Left ventricle myocardium superior (tissue), 1 donor: ENCODE results near the gene JUN. TPM values are rescaled to one million over a fixed set of nuclear protein-coding genes. Genes with fewer than 3 reads are reported as not detected.

Source experiments
- ATAC-seq: fragments of 200-7000 bp; cut with Tn5 transposase; one replicate; pipeline ENCODE4 v1.9.1; 2020; ENCODE audit warnings: mild to moderate bottlenecking, moderate library complexity
- DNase-seq: peaks from one replicate; pipeline ENCODE4 v3.0.0-alpha.2; 2020
- intact Hi-C: fragments of 100-400 bp; cut with micrococcal nuclease; formaldehyde crosslinking; loops from one replicate; pipeline ENCODE4 v1.11.0; 2022
- long read RNA-seq: library from polyadenylated mRNA; unstranded; transcript quantifications from one replicate; pipeline ENCODE4 v2.0.0, GENCODE V29; 2021
- total RNA-seq: library from RNA; stranded (reverse); fragmentation: NEBNext Ultra II Directional; extraction: Animal tissue kit (Norgen Biotek cat#: 25700); gene quantifications from one replicate; pipeline ENCODE4 v1.2.1, GENCODE V29; 2021
- donor health status: DM: no; HTN: yes; CAD: no; lungs with severe emphysema.

The JUN gene
- total RNA-seq: 54.6 TPM
- long read RNA-seq, transcript JUN-201 (1 exons, 3,540 nt): major isoform, 80 of 80 reads
- long read RNA-seq, partial matches to known transcripts: 0 of 80 reads
- long read RNA-seq, other reads (novel, unspliced or antisense): 0 of 80 reads

GRCh38 chr1:58783993-58784757, at the start of gene JUN:
Gene JUN (minus strand): TSS chr1:58784047. CDS start chr1:58783070, 977 bp downstream.
- intact Hi-C loops: loop anchor here (10.0 kb wide), 2 partner anchors 281 to 361 kb away; no protein-coding TSS in a partner anchor
- ATAC-seq (peak; percentile 83), DNase-seq (peak; percentile 99)

GRCh38 chr1:58833166-58833565, 49.3 kb upstream of the JUN start:
- ATAC-seq (no peak), DNase-seq (no peak)
- intact Hi-C loops: no loop called here

GRCh38 chr1:58830291-58830690, 46.4 kb upstream of the JUN start:
- DNase-seq (no peak), ATAC-seq (no peak)
- intact Hi-C loops: no loop called here

GRCh38 chr1:58829866-58830265, 46.0 kb upstream of the JUN start:
- DNase-seq: no peak
- no peak for ATAC-seq
- intact Hi-C loops: no loop called here

GRCh38 chr1:58827298-58827697, 43.5 kb upstream of the JUN start:
- no peak for ATAC-seq
- intact Hi-C loops: no loop called here
- DNase-seq: no peak

DNA sequence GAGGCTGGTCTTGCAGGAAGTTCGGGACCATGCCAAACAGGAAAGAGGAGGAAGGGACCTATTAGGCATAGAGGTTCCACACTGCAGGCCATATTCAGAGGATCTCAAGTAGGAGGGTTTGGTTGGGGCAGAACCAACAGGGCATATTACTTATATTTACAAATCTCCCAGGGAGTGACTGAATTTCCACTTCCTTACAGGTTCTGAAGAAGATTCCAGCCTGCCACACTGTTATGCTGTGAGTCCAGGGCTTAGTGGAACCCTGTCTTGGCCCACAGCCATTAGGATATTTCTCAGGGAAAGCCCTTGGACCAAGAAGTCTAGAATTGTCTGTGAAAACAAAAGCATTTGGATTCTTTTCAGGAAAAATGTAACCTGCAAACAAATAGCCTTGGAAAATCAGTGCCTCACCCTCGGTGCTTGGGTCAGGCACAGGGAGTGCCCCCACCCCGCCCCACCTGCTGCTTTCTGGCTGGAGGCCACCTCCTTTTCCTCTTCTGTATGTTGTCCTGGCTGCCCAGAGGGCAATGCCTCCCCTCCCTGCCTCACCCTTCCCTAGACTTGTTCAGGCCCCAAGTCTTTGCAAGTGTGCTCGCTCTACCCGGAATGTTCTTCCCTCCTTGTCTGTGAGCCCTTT, 41.0 kb upstream of the JUN start:
- ATAC-seq (peak; percentile 82), DNase-seq (no peak)

DNA sequence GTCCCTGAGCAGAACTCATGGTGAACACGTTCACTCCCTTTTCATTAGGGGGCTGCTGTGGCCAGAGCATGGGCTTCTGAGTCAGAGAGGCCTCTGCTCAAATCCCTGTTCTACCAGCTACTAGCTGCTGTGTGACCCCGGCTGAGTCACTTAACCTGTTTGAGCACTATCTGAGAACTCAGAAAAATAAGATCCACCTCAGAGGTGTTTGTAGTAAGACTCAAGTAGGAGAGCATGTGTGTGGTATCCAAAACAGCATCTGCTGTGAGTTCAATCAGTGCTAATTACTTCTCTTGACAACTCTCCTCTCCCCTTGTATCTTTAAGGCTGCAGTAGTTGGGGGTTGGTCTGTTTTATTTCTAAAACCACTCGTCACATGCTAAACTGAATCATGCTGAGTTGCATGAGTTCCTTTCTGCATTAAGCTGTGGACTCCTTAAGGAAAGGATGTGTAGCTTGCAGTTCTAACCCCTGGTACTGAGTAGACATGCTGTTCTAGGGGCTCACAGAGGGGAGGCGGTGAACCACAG, 39.7 kb upstream of the JUN start:
- DNase-seq: no peak
- intact Hi-C loops: no loop called here
- ATAC-seq: no peak

More for the DNA sequence above, 41.0 kb upstream of the JUN start:
- intact Hi-C loops: no loop called here

- intact Hi-C loops: no loop called here
- no peak for ATAC-seq
- DNase-seq: no peak
Measured at GRCh38 chr1:58821309-58821708, 37.5 kb upstream of the JUN start.

DNA sequence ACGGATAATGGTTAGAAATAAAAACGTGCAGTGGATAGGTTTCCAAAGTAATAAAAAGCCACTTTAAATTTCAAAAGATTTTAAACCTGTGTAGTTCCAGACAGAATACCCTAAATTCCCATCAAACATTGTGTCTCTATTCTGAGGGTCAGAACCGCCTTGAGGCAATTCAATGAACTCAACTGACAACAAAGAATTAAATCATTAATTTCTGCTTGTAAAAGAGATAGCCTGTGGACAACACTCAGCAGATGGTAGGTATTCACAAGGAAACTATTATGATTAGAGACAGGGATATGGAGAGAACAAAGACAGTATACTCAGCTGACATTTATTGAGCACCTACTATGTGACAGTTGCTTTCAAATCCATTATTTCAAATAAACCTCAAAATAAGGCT, 35.1 kb upstream of the JUN start:
- DNase-seq: no peak
- ATAC-seq: no peak
- intact Hi-C loops: loop anchor here (10.0 kb wide), 1 partner anchor 66 kb away; no protein-coding TSS in a partner anchor

- DNase-seq (no peak), ATAC-seq (no peak)
- intact Hi-C loops: loop anchor here (10.0 kb wide), 1 partner anchor 67 kb away; no protein-coding TSS in a partner anchor
Measured at GRCh38 chr1:58818075-58818474, 34.2 kb upstream of the JUN start.

- ATAC-seq (no peak), DNase-seq (no peak)
- intact Hi-C loops: loop anchor here (10.0 kb wide), 1 partner anchor 68 kb away; no protein-coding TSS in a partner anchor
Measured at GRCh38 chr1:58816747-58817221, 32.9 kb upstream of the JUN start.

DNA sequence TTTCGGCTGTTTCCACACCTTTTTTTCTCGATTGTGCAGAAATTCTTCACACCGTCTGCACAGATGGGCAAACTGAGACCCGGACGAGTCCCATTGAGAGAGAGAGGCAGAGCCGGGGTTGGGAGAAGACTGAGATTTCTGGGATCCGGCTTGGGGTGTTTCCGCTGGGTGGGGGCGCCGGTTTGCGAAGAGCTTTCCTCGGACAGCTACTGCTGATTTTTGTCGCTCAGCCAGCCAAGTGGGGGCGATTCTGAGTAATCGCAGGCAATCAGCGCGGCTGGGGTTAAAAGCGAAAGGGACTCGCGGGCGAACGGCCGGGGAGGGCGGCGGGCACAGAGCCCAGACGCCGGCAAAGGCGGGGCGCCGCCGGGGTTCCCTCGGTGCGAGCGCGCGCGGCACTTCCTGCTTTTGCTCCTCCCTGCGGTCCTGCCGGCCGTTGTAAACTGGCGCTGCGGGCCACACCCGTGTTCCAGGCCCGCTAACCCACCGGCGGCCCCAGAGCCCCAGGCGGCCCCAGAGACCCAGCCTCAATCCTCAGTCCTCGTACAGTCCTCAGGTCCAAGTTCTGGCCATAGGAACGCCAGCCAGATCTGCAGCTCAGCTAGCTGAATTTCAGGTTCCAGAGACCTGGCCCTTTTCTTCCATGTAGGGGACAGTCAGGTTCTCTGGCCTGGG, 32.4 kb upstream of the JUN start:
- DNase-seq: peak; percentile 96
- ATAC-seq: peak; percentile 92
- intact Hi-C loops: loop anchor here (10.0 kb wide), 1 partner anchor 69 kb away; no protein-coding TSS in a partner anchor

DNA sequence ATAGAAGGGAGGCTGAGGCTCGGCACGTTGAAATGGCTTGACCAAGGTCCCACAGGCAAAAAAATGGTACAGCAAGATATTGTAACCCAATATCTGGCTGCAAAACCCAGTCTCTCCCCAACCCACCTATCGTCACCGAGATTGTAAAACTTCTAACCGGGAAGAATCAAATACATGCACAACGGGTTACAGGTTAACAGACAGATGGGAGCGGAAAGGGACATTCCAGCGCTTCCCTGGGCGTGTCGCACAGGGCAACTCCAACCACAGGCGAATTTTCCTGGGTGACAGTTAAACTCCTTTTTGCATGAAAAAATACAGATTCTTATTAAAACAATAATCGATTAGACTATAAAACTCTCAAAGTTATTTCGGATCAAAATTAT, 31.8 kb upstream of the JUN start:
- DNase-seq (no peak), ATAC-seq (peak; percentile 9)
- intact Hi-C loops: loop anchor here (10.0 kb wide), 1 partner anchor 69 kb away; no protein-coding TSS in a partner anchor

DNA sequence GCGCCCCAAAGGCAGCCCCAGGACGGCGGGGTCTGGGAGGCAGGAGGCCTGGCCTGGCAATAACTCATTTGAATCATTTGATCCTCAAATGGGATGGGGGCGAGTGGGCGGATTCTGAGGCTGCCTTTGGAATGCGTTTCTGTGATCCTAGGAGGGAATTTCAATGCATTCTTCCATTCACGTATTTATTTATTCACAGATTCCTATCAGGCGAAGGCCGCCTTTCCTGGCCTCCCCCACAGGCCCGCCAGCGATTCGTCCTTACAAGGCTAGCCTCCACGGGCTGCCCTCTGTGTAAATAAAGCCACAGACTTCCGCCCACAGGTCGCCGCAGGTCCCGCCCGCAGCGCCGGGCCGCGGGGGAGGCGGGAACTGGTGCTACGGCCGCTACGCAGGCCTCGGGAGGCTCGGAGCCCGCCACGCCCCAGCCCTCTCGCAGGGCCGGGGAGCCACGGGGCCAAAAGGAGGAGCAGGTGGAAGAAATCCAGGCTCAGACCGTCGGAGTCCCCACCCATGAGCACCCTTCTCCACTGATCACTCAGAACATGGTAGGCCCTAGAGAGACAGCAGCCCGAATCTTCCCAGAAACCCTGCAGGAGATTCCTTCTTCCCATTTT, 31.3 kb upstream of the JUN start:
- DNase-seq (peak; percentile 90), ATAC-seq (peak; percentile 84)
- intact Hi-C loops: loop anchor here (10.0 kb wide), 1 partner anchor 70 kb away; no protein-coding TSS in a partner anchor

- intact Hi-C loops: loop anchor here (10.0 kb wide), 1 partner anchor 70 kb away; no protein-coding TSS in a partner anchor
- peak; percentile 66 for DNase-seq
- ATAC-seq: peak; percentile 40
Measured at GRCh38 chr1:58814251-58815068, 30.6 kb upstream of the JUN start.

GRCh38 chr1:58813801-58814200, 30.0 kb upstream of the JUN start:
- ATAC-seq: no peak
- intact Hi-C loops: loop anchor here (10.0 kb wide), 1 partner anchor 71 kb away; no protein-coding TSS in a partner anchor
- DNase-seq: no peak

GRCh38 chr1:58813361-58813760, 29.5 kb upstream of the JUN start:
- ATAC-seq (no peak), DNase-seq (no peak)
- intact Hi-C loops: loop anchor here (10.0 kb wide), 1 partner anchor 71 kb away; no protein-coding TSS in a partner anchor

- intact Hi-C loops: loop anchor here (10.0 kb wide), 1 partner anchor 72 kb away; no protein-coding TSS in a partner anchor
- DNase-seq (no peak), ATAC-seq (no peak)
Measured at GRCh38 chr1:58812926-58813325, 29.1 kb upstream of the JUN start.
